MCF 10A (cell line): ENCODE measurements around the gene RS1. TPM values are rescaled to one million over a fixed set of nuclear protein-coding genes. Genes with fewer than 3 reads are reported as not detected.

Experiments used
- BruUV-seq: library from RNA; stranded (reverse); fragments of 400-500 nt; replicated peaks from 2 replicates; lab custom pipeline; 2021; lab: Mats Ljungman, UMichigan
- CTCF ChIA-PET: fragments of 300-600 bp; sonication (Branson Sonifier 250); formaldehyde crosslinking; extraction: SDS; loops from one replicate; lab custom pipeline; 2021; ENCODE audit warnings: antibody characterized with exemption, inconsistent platforms; lab: Yijun Ruan, JAX
- POLR2A ChIA-PET: fragments of 300-600, 350-650 bp; sonication (Branson Sonifier 250); formaldehyde crosslinking; extraction: SDS; loops from one replicate; lab custom pipeline; 2020; ENCODE audit warnings: antibody characterized with exemption, inconsistent platforms; lab: Yijun Ruan, JAX
- DNase-seq: peaks from one replicate; pipeline ENCODE4 v3.0.0-alpha.2; 2018; ENCODE audit not compliant: unreplicated experiment
- H3K27ac Mint-ChIP-seq: one replicate; pipeline ENCODE4 v1.8.0; 2022; ENCODE audit warnings: mild to moderate bottlenecking, low read depth, mixed read lengths; ENCODE audit not compliant: unreplicated experiment
- H3K27me3 Mint-ChIP-seq: one replicate; pipeline ENCODE4 v1.8.0; 2022; ENCODE audit warnings: mixed read lengths; ENCODE audit not compliant: insufficient read depth, unreplicated experiment
- H3K36me3 Mint-ChIP-seq: one replicate; pipeline ENCODE4 v1.8.0; 2022; ENCODE audit warnings: mild to moderate bottlenecking, moderate library complexity, mixed read lengths; ENCODE audit not compliant: insufficient read depth, unreplicated experiment
- H3K4me1 Mint-ChIP-seq: one replicate; pipeline ENCODE4 v1.8.0; 2022; ENCODE audit warnings: mixed read lengths; ENCODE audit not compliant: insufficient read depth, unreplicated experiment
- H3K4me3 Mint-ChIP-seq: one replicate; pipeline ENCODE4 v1.8.0; 2022; ENCODE audit warnings: mild to moderate bottlenecking, moderate library complexity, mixed read lengths; ENCODE audit not compliant: unreplicated experiment
- H3K9me3 Mint-ChIP-seq: one replicate; pipeline ENCODE4 v1.8.0; 2022; ENCODE audit warnings: mixed read lengths; ENCODE audit not compliant: unreplicated experiment
- CTCF ChIP-seq: fragments of 200-600 bp; IDR thresholded peaks from one replicate; pipeline ENCODE4 v1.8.0; 2022; ENCODE audit warnings: antibody characterized with exemption, mild to moderate bottlenecking; ENCODE audit not compliant: unreplicated experiment
- intact Hi-C: fragments of 100-400 bp; cut with micrococcal nuclease; formaldehyde crosslinking; loops from 2 replicates; pipeline ENCODE4 v1.14.1; 2022
- total RNA-seq: library from RNA; stranded (reverse); gene quantifications from 2 replicates; pipeline ENCODE4 v1.2.3, GENCODE V29; 2022

Gene RS1
- total RNA-seq, 1 experiment from 2014 or later, result not detected

- Mint-ChIP-seq H3K4me3 (no peak overlapping the region), H3K27ac (no peak overlapping the region), H3K9me3 (no peaks in the 10 kb centered on the region), H3K27me3 (no peaks in the 10 kb centered on the region), H3K36me3 (peaks cover 7% of the 10 kb centered on the region), H3K4me1 (peaks cover 17% of the 10 kb centered on the region)
- TF ChIP-seq CTCF, result no peak
- POLR2A ChIA-PET, result no interaction called here
- BruUV-seq, result no TSS peak
- CTCF ChIA-PET, result no interaction called here
- intact Hi-C loops, result no loop called here
- DNase-seq, result no peak
Measured at GRCh38 chrX:18620349-18620748, 51.6 kb downstream of the RS1 start.

DNA sequence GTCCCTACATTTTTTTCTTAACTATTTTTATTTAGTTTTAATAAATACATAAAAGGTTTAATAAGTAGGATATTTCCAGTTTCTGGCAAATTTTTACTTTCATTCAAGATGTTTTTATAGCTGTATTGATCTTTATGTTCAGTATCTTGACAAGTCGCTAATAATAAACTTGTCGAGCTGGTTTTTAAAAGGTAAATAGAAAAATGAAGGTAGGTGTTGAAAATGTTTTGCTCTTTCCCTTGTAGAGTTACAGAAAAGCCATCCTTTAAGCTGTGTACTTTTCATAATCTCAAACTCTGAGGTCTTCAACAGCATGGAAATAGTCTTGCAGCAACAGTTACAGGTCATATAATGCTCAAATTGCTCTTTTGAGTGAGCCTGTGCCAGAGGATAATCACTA is 52.6 kb downstream of the RS1 start:
- Mint-ChIP-seq H3K4me1 (peaks cover 17% of the 10 kb centered on the region), H3K36me3 (peaks cover 7% of the 10 kb centered on the region), H3K4me3 (no peak overlapping the region), H3K27ac (no peak overlapping the region), H3K27me3 (no peaks in the 10 kb centered on the region), H3K9me3 (no peaks in the 10 kb centered on the region)
- POLR2A ChIA-PET, result no interaction called here
- DNase-seq, result no peak
- intact Hi-C loops, result no loop called here
- no TSS peak for BruUV-seq
- TF ChIP-seq CTCF, result no peak
- CTCF ChIA-PET, result interaction anchor here (0.7 kb wide), 1 partner anchor 927 kb away, joined by 3 read pairs; no protein-coding TSS in a partner anchor

GRCh38 chrX:18617407-18617750 is 54.5 kb downstream of the RS1 start:
- ChIA-PET CTCF (interaction anchor here (0.6 to 1.3 kb wide), 4 partner anchors 30 to 717 kb away, joined by 3 to 4 read pairs (median 4); no protein-coding TSS in a partner anchor), POLR2A (interaction anchor here (0.8 to 0.9 kb wide), 2 partner anchors 20 to 269 kb away, joined by 3 to 5 read pairs; no protein-coding TSS in a partner anchor)
- peak; percentile 75 for DNase-seq
- H3K4me3 Mint-ChIP-seq, result peak overlapping the region; percentile 19
- no TSS peak for BruUV-seq
- peak overlapping the region; percentile 40 for H3K27ac Mint-ChIP-seq
- H3K36me3 Mint-ChIP-seq, result peaks cover 15% of the 10 kb centered on the region
- H3K27me3 Mint-ChIP-seq, result no peaks in the 10 kb centered on the region
- intact Hi-C loops, result no loop called here
- H3K9me3 Mint-ChIP-seq, result no peaks in the 10 kb centered on the region
- TF ChIP-seq CTCF, result no peak
- peaks cover 17% of the 10 kb centered on the region for H3K4me1 Mint-ChIP-seq

- Mint-ChIP-seq H3K4me1 (peaks cover 17% of the 10 kb centered on the region), H3K27ac (peak overlapping the region; percentile 40), H3K9me3 (no peaks in the 10 kb centered on the region), H3K4me3 (no peak overlapping the region), H3K36me3 (peaks cover 15% of the 10 kb centered on the region), H3K27me3 (no peaks in the 10 kb centered on the region)
- TF ChIP-seq CTCF, result no peak
- intact Hi-C loops, result no loop called here
- BruUV-seq, result no TSS peak
- DNase-seq, result no peak
- CTCF ChIA-PET, result interaction anchor here (0.6 to 1.3 kb wide), 2 partner anchors 29 to 718 kb away, joined by 3 to 4 read pairs; no protein-coding TSS in a partner anchor
- POLR2A ChIA-PET, result interaction anchor here (0.5 to 0.9 kb wide), 3 partner anchors 20 to 270 kb away, joined by 3 to 5 read pairs (median 3); no protein-coding TSS in a partner anchor
Measured at GRCh38 chrX:18616688-18617406, 55.1 kb downstream of the RS1 start.
